NCI-H69 (cell line): ENCODE data around the gene NIPA2.

Experiments used
- DNase-seq: peaks from one replicate; lab custom pipeline; 2025; lab: John Stamatoyannopoulos, UW

Gene NIPA2

GRCh38 chr15:22877607-22878006, 39.1 kb downstream of the NIPA2 start:
- DNase-seq, result no peak

- no peak for DNase-seq
These were observed 39.6 kb downstream of the NIPA2 start for GRCh38 chr15:22878103-22878502.

- DNase-seq, result no peak
These were observed 41.9 kb downstream of the NIPA2 start for GRCh38 chr15:22880068-22880980.

GRCh38 chr15:22880981-22881738, 42.7 kb downstream of the NIPA2 start:
- DNase-seq, result no peak

- DNase-seq, result no peak
These were observed 43.4 kb downstream of the NIPA2 start for GRCh38 chr15:22881739-22882440.

- DNase-seq, result no peak
These were observed 44.7 kb downstream of the NIPA2 start for GRCh38 chr15:22883196-22883595.

GRCh38 chr15:22884344-22884743, 45.9 kb downstream of the NIPA2 start:
- DNase-seq, result peak; percentile 6

GRCh38 chr15:22885120-22885519, 46.7 kb downstream of the NIPA2 start:
- DNase-seq, result no peak

GRCh38 chr15:22887157-22887951, 48.9 kb downstream of the NIPA2 start:
- DNase-seq, result no peak

- DNase-seq, result no peak
These were observed 49.8 kb downstream of the NIPA2 start for GRCh38 chr15:22888120-22888859.

- DNase-seq, result no peak
These were observed 50.8 kb downstream of the NIPA2 start for GRCh38 chr15:22889146-22889818.

- DNase-seq, result no peak
These were observed 51.8 kb downstream of the NIPA2 start for GRCh38 chr15:22890296-22890695.

- DNase-seq, result no peak
These were observed 53.2 kb downstream of the NIPA2 start for GRCh38 chr15:22891426-22892210.

GRCh38 chr15:22892333-22892732, 53.9 kb downstream of the NIPA2 start:
- DNase-seq, result no peak

GRCh38 chr15:22893081-22893480, 54.6 kb downstream of the NIPA2 start:
- DNase-seq, result no peak

- DNase-seq, result no peak
These were observed 55.4 kb downstream of the NIPA2 start for GRCh38 chr15:22893881-22894280.

- DNase-seq, result peak; percentile 58
These were observed 57.2 kb downstream of the NIPA2 start for GRCh38 chr15:22895465-22896190.

- peak; percentile 48 for DNase-seq
These were observed 63.6 kb downstream of the NIPA2 start for GRCh38 chr15:22902046-22902445.

- peak; percentile 8 for DNase-seq
These were observed 64.1 kb downstream of the NIPA2 start for GRCh38 chr15:22902578-22902977.
